OCI-LY3 (cell line): ENCODE data around the gene MIOX.

Experiments
- EZH2phosphoT487 ChIP-seq: fragments of 200-600 bp; shearing (Covaris generic); IDR thresholded peaks from 2 replicates; pipeline ENCODE4 v1.6.1; 2018; ENCODE audit warnings: antibody characterized with exemption, mixed run types, low read depth
- TF ChIP-seq, protein P1 (sequence below): fragments of 200-600, 300-600 bp; sonication (generic); IDR thresholded peaks from 2 replicates; pipeline ENCODE4 v1.5.1; 2014; ENCODE audit warnings: antibody characterized with exemption, low read length, low read depth

DNA sequence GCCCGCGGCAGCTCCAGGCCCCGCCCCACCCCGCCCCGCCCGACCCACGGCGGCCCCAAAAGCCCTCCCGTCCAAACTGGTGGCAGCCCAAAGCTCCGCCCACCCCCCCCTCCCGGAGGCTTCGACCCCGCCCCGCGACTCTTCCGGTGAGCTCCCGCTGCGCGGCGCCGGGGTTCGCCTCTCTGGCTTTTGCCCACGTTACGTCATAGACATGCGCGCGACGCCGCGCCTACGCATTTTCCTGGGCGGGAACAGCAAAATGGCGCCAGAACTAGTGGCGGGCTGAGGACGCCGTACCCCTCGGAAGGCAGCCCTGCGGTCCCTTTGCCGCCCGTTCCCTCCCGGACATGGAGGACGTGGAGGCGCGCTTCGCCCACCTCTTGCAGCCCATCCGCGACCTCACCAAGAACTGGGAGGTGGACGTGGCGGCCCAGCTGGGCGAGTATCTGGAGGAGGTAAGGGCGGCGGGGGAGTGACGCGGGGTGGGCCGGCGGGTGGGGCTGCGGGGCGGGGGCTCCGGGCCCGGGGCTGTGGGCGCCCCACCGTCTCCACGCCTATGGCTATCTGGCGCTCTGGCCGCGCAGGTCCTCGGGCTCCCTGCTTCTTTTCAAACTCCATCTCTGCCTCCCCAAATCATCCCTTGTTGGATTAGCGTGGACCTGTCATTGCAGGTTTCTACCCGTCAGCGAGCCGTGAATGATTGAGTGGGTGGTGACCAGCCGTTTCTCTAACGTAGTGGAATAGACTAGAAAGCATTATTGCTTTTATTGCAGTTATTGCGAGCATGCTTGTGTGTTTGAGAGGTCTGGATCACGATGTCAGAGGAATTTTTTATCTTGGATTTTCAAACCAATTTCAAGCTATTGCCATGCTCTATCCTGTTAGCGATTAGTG lies 21.6 kb downstream of the MIOX start, which contains the start of gene NCAPH2:
- TF ChIP-seq, protein P1, sequence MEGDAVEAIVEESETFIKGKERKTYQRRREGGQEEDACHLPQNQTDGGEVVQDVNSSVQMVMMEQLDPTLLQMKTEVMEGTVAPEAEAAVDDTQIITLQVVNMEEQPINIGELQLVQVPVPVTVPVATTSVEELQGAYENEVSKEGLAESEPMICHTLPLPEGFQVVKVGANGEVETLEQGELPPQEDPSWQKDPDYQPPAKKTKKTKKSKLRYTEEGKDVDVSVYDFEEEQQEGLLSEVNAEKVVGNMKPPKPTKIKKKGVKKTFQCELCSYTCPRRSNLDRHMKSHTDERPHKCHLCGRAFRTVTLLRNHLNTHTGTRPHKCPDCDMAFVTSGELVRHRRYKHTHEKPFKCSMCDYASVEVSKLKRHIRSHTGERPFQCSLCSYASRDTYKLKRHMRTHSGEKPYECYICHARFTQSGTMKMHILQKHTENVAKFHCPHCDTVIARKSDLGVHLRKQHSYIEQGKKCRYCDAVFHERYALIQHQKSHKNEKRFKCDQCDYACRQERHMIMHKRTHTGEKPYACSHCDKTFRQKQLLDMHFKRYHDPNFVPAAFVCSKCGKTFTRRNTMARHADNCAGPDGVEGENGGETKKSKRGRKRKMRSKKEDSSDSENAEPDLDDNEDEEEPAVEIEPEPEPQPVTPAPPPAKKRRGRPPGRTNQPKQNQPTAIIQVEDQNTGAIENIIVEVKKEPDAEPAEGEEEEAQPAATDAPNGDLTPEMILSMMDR, result no peak
- TF ChIP-seq EZH2phosphoT487, result no peak
